Myocyte (in vitro differentiated cells): Measurements from ENCODE around the gene C5orf63. TPM values are rescaled to one million over a fixed set of nuclear protein-coding genes. Genes with fewer than 3 reads are reported as not detected.
"Not testable (repeated sequence)": the region's sequence is repeated elsewhere in the genome, so short reads cannot be mapped to it uniquely, and the experiment has no call there.

Experiments used
- DNase-seq: peaks from one replicate; pipeline ENCODE4 v3.0.0-alpha.2; 2012; ENCODE audit warnings: low read depth
- polyA plus RNA-seq: library from polyadenylated mRNA; unstranded; fragments of >200 nt; gene quantifications from one replicate; pipeline ENCODE4 v1.2.1, GENCODE V29; 2012; ENCODE audit warnings: missing spikeins
- total RNA-seq: library from RNA; depleted of rRNA; stranded (reverse); fragments of >200 nt; gene quantifications from 2 replicates; pipeline ENCODE4 v1.2.3, GENCODE V29; 2014

C5orf63 gene
- total RNA-seq, result 1.6 and 1.9 TPM in 2 replicates
- polyA plus RNA-seq, result 2.6 TPM

DNA sequence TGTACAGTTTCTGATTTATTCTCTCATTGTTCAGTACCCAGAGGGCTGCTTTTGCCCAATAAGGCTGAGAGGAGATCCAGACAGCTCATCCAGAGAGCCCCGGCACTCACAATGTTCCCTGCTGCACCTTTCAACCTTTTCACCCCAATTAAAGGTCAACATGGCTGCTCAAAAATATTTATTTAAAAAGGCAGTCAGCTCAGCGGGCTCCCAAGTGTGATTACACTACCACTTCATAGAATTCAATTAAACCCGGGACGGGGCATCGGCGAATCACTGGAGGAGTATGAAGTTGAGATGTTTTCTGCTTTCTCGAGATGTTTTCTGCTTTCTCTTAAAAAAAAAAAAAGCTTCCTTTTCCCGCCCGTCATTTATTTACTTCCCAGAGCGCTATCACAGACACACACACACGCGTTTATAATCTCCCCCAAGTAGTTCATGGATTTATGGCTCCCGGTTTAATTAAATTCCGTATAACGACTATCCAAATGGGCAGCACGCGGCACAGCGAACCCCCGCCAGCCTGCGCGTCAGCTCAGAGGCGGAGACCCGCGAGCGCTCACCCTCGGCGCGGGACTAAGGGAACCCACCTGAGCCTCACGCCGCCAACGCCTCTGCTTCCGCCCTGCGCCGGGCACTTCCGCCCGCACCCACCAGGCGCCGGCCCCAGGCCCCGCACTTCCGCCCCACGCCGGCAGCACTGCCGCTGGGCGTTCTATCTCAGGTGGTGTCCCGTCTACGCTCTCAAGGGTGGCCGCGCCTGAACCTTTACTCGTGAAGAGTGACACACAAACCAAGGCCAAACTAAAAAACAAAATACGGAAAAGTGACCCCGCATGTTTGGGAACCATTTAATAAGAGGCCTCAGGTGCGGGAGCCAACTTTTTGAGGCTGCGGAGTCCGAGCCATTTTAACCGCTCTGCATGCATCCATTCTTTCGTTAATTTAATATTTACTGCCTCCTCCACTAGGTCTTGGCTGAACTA, at the start of gene C5orf63:
Gene C5orf63, minus strand, starts transcription at position 642 of the 986 bp plus-strand sequence. CDS start 14,507 bp downstream, outside the sequence.
- peak; percentile 58 for DNase-seq

DNA sequence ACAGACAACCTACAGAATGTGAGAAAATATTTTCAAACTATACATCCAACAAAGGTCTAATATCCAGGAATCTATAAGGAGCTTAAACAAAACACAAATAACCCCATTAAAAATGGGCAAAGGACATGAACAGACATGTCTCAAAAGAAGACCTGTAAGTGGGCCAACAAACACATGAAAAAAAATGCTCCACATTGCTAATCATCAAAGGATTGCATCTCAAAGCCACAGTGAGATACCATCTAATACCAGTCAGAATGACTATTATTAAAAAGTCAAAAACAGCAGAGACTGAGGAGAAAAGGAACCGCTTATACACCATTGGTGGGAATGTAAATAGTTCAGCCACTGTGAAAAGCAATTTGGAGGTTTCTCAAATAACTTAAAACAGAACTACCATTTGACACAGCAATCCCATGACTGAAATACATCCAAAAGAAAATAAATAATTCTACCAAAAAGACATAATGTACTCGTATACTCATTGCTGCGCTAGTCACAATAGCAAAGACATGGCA, 39.1 kb upstream of the C5orf63 start:
- no peak for DNase-seq

- no peak for DNase-seq
These were observed 37.8 kb upstream of the C5orf63 start for GRCh38 chr5:127111112-127111511.

- not testable (repeated sequence) for DNase-seq
These were observed 35.4 kb upstream of the C5orf63 start for GRCh38 chr5:127108624-127109260.

DNA sequence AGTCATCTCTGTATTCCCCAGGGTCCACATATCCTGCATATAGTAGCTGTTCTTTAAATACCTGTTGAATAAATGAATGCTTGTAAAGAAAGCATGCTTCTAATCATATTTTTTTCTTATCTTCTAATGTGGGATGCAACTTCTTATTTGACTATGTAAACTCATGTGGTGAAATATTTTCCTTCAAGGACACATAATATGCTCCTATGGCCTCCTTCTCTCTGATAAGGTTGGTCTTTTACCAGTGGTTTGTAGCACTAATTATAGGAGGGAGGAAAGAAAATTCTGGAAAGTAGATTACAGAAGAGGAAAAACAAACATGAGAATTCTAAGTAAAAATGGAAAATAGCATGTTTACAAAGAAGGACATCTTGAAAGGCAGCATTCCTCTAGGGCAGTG, 28.6 kb upstream of the C5orf63 start:
- DNase-seq, result no peak

DNA sequence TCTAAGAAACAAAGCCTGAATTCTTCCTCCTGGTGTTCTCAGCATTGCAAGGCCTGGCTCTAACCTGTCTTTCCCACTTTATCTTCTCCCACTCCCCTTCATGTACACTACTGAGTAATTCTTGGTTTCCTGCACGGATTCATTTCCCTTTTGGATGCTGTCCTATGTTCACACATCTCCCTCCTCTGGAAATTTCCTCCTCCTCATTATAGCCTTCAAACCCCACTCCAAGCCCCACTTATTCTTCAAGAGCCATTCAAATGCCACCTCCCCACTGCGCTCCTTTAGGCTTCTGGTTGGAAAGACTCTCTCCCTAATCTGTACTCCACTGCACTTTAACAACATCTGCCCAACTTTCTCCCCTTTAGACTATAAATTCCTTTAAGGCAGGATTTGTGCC, 28.2 kb upstream of the C5orf63 start:
- no peak for DNase-seq

DNA sequence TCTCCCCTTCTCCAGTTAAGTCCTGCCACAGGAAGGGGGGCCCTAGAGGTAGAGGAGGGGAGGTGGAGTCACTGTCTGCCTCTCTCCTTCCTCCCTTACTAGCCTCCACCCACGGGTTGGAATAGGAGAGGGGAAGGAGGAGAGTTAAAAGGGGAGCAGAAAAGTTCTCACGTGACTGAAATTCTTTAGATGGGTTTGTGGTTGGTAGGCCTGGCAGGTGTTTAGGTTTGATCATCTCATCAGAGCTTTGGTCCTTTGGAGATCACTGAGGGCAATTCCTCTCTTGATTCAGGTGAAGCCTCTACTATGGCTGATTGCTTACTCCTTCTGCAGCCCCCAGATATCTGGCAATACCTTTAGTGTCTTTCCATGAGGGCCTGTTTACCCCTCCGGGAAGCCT, 24.9 kb upstream of the C5orf63 start:
- DNase-seq, result peak; percentile 22

DNA sequence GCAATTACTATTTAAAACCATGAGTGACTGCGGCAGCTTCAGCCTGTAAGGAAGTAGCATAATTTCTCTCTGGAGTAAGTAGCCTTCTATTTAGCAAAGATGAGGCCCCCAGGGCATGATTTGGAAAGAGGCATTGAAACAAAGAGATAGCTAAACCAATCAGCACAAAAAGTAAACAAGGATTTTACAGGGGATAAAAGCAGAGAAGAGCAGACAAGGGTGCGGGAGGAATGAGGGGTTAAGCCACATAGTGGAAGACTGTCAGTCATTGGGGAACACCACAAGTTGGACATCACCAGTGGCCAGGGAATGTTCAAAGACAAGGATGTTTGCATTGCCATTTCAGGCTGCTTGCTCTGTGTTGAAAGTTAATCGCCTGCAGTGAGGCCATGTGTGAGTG, 24.0 kb upstream of the C5orf63 start:
- DNase-seq, result no peak

GRCh38 chr5:127096328-127096993, 23.2 kb upstream of the C5orf63 start:
- no peak for DNase-seq

DNA sequence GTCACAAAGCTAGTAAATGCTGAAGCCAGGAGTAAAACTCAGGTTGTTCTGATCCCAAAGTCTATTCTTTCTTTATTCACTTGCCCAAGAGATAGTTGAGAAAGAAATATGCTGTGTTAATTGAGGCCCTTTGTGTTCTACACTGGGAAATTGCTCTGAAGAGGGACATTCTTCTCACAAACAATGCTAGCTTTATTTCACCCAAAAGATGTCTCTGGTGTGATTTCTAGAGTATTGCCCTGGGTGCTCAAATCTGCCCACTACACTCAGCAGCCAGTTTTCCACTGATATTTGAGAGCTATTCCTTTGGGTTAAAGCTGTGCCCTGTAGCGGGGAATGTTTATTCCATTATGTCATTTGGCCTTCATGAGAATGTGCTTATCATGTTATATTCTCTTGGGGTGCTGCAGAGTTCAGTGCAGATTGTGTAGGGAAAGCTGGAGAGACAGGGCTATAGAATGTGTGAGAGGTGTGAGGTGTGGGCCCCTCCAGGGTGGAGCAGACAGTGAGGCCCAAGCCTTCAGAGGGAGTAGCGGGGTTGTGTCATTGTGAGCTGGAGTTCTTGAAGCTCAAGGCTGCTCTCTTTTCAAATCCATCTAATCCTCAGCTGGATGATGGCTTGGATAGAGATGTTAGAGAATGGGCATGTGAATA, 21.0 kb upstream of the C5orf63 start:
- no peak for DNase-seq

- peak; percentile 40 for DNase-seq
These were observed 19.4 kb upstream of the C5orf63 start for GRCh38 chr5:127092690-127093089.

- no peak for DNase-seq
These were observed 15.9 kb upstream of the C5orf63 start for GRCh38 chr5:127089191-127089590.

DNA sequence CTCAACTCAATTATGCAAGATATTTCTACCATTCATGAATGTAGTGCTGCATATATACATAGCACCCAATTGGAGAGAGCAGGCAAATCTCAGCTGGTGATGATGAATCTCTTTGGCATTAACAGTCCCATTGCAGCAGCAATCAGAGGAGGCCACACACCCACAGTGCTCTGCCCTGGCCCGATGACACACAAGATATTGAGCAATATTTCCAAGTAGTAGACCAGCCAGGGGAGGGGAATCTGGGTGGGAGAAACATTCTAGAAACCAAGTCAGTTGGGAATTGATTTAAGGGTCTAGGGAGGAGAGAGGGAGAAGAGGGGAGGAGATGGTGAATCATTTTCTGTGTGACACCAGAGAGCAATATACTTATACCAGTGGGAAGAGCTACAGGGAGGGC, 14.9 kb upstream of the C5orf63 start:
- DNase-seq, result peak; percentile 51

DNA sequence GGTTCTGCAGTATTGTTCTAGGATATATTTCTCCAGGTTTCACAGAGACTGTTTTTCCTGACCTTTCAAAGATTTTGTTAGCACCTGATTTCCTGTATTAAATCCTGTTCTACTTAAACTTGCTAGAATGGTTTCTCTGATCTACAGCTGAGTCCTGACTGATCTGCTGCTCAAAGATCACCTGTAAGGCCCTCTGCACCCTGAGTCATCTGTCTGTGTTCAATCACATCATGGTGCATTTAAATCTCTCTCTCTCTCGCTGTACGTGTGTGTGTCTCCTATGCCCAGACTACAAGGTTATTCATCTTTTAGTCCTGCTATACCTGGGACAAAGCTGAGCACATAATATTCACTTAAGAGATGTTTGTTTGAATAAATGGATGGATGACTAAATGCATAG, 13.3 kb upstream of the C5orf63 start:
- DNase-seq, result no peak

GRCh38 chr5:127085796-127086195, 12.5 kb upstream of the C5orf63 start:
- DNase-seq, result no peak

DNA sequence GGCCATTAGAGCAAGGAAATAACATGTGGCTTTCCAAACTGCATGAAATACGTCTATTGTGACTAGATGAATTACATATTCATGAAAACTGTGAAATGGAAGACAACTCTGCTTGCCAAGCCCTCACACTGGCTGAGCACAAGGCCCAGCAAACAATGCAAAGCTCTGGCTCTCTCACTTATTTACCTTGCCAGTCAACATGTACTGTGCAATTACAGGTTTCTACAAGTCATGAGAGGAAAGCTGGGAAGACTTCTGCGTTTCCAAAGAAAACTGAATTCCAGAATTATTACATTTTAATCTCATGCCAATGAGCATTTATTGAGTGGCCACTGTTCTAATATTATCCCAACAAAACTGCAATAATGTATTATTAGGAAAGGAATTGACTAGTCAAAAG, 12.1 kb upstream of the C5orf63 start:
- no peak for DNase-seq

DNA sequence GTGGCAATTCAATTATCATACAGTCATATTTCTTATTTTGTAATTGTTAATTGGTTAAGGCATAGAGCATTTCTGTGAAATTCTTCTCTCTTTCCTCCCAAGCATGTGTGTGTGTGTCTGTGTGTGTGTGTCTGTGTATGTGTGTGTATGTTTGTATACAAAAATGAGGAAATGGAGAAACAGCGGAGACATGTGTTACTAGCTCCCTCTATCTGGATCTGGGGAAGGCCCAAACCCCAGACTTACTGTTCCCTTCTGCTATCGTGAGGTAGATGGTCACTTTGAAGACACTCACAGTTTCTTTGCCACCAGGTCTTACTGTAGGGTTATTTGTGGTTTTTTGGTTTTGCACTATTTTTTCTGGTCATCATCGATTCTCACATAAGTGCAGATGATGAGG, 11.4 kb upstream of the C5orf63 start:
- DNase-seq, result no peak

GRCh38 chr5:127083711-127084110, 10.4 kb upstream of the C5orf63 start:
- DNase-seq, result no peak

DNA sequence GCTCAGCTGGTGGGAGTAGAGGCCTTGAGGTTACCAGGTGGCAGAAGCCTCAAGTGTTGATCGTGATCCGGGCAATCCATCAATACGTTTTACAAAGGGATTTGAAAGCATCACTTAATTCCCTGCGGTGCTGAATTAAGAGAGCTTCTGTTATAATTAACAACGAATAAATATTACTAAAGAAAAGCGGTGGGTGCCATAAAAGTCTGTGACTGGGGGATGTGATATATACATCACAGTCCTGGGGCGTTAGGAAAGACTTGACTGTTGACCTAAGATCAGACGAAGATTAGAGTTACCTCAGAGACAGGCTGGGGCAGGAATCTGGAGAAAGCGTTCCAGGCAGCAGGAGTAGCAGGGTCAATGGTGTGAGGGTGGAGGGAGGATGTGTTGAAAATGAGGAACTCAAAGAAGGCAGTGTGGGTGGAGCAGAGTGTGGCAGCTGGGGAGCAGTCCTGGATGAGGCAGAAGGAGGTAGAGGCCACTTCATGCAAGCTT, 6.7 kb upstream of the C5orf63 start:
- DNase-seq, result no peak

GRCh38 chr5:127077366-127077765, 4.1 kb upstream of the C5orf63 start:
- DNase-seq, result no peak
